ENCODE measurements around the gene NAT14.

DNA sequence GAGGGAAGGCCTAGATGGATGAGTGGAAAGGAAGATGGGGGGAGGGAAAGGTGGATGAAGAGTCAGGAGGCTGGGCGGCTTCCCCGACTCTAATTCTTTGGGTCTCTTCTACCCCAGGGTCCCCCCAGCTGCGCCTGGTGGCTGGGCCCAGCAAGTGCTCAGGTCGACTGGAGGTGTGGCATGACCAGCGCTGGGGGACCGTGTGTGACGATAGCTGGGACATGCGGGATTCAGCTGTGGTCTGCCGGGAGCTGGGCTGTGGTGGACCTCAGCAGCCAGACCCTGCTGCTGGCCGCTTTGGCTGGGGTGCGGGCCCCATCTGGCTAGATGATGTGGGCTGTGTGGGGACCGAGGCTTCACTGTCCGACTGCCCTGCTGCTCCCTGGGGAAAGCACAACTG lies 12.8 kb downstream of the NAT14 start:
- TF ChIP-seq ATF3 (IDR thresholded peaks at IDR 0.05) (no peak), YY1 (IDR thresholded peaks at IDR 0.05; ENCODE audit: extremely low read depth, insufficient replicate concordance, low read depth, low read length) (no peak), SP1 (IDR thresholded peaks at IDR 0.05; ENCODE audit: low read depth) (no peak), EZH2phosphoT487 (IDR thresholded peaks at IDR 0.05; ENCODE audit: borderline replicate concordance) (no peak), POLR2A (IDR thresholded peaks at IDR 0.05; ENCODE audit: borderline replicate concordance, extremely low read depth, insufficient read depth, insufficient read length) (no peak), ZNF274 (IDR thresholded peaks at IDR 0.05; ENCODE audit: low read depth, low read length) (no peak)
- TF ChIP-seq, protein P1, sequence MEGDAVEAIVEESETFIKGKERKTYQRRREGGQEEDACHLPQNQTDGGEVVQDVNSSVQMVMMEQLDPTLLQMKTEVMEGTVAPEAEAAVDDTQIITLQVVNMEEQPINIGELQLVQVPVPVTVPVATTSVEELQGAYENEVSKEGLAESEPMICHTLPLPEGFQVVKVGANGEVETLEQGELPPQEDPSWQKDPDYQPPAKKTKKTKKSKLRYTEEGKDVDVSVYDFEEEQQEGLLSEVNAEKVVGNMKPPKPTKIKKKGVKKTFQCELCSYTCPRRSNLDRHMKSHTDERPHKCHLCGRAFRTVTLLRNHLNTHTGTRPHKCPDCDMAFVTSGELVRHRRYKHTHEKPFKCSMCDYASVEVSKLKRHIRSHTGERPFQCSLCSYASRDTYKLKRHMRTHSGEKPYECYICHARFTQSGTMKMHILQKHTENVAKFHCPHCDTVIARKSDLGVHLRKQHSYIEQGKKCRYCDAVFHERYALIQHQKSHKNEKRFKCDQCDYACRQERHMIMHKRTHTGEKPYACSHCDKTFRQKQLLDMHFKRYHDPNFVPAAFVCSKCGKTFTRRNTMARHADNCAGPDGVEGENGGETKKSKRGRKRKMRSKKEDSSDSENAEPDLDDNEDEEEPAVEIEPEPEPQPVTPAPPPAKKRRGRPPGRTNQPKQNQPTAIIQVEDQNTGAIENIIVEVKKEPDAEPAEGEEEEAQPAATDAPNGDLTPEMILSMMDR (IDR thresholded peaks at IDR 0.05 in 2 of 3, conservative IDR thresholded peaks at IDR 0.05 in 1 of 3; ENCODE audit: borderline replicate concordance in 1 of 3, insufficient read depth in 1 of 3, low read depth in 2 of 3, low read length in 2 of 3) = no peak
- TF ChIP-seq, protein P2, sequence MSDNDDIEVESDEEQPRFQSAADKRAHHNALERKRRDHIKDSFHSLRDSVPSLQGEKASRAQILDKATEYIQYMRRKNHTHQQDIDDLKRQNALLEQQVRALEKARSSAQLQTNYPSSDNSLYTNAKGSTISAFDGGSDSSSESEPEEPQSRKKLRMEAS (IDR thresholded peaks at IDR 0.05) = no peak
